ENCODE data around the gene MKNK1. TPM values are rescaled to one million over a fixed set of nuclear protein-coding genes. Genes with fewer than 3 reads are reported as not detected.

The MKNK1 gene
- total and polyA plus RNA-seq, 2 experiments from 2014 or later = 15.5 to 16.1 TPM

GRCh38 chr1:46582972-46583371 lies 21.1 kb downstream of the MKNK1 start:
- no peak for DNase-seq
- Histone ChIP-seq H4K20me1 (ENCODE audit: insufficient read depth) (no peaks in the 10 kb centered on the region), H3K79me2 (ENCODE audit: insufficient read depth) (no peaks in the 10 kb centered on the region), H3K9ac (no peak overlapping the region), H3K9me3 (ENCODE audit: low read depth) (no peaks in the 10 kb centered on the region), H3K4me2 (ENCODE audit: unreplicated experiment) (no peak overlapping the region), H2AFZ (no peak overlapping the region), H3K9me2 (ENCODE audit: insufficient read depth) (no peaks in the 10 kb centered on the region), H3K36me3 (ENCODE audit: low read depth) (peaks cover 7% of the 10 kb centered on the region; the same call in 1 of the 2 replicates), H3K4me3 (no peak overlapping the region), H3F3A (ENCODE audit: insufficient read depth) (0 out of 2 replicates have a peak, but pooled peaks cover 6% of the 10 kb centered on the region), H3K27me3 (replicated peaks; ENCODE audit: insufficient read depth) (no peaks in the 10 kb centered on the region), H3K4me1 (ENCODE audit: insufficient read depth) (no peaks in the 10 kb centered on the region), H3K27ac (no peak overlapping the region)
- in situ Hi-C loops (cut with MboI) = no loop called here
- TF ChIP-seq EZH2 (IDR thresholded peaks at IDR 0.05; ENCODE audit: insufficient read depth, poor library complexity, severe bottlenecking) = no peak
- TF ChIP-seq EZH2phosphoT487 (IDR thresholded peaks at IDR 0.05; ENCODE audit: insufficient read depth, low read depth) = no peak
- 89 to 92% methylated on average over 7 of the region's 7 CpGs for WGBS, 2 experiments (ENCODE audit: low coverage in 1 of 2, low lambda C conversion rate in 2 of 2, missing lambda C conversion rate in 2 of 2)

DNA sequence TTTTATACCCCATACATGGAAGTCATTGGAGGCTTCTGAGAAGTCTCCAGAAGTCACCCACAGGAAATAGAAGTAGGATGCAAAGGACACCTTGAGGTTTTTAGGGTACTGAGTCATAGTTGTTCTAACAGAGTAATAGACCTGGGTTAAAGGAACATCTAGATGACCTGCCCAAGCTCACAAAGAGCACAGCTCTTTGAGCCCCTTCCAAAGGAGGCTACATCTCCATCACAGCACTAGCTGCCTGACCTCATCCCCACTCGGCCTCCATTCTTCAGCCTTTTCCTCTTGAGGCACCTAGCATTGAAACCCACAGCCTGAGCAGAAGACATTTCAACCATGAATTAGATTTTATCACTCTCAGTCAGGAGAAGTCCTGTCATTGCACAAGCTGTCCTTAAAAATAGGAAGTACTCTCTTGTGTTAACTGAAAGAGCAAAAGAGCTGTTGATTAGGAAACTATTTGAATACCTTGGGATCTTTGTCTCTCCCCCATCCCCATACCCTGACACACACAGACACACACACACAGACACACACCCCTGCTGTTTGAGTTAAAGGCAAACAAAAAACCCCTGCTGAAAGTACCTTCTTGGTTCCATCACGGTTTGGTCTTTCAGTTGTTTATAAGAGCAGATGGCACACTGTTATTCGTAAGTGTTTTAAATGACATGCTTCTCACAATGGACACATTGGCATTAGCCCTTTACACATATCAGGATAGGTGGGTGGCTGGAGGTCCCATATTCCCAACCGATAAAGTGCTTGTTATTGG lies 22.2 kb downstream of the MKNK1 start:
- 75 to 77% methylated on average over 4 of the region's 4 CpGs for WGBS, 2 experiments (ENCODE audit: low coverage in 1 of 2, low lambda C conversion rate in 2 of 2, missing lambda C conversion rate in 2 of 2)
- Histone ChIP-seq H4K20me1 (ENCODE audit: insufficient read depth) (no peaks in the 10 kb centered on the region), H3K27me3 (replicated peaks; ENCODE audit: insufficient read depth) (no peaks in the 10 kb centered on the region), H2AFZ (no peak overlapping the region), H3K4me2 (ENCODE audit: unreplicated experiment) (no peak overlapping the region), H3K4me1 (ENCODE audit: insufficient read depth) (no peaks in the 10 kb centered on the region), H3K9me3 (ENCODE audit: low read depth) (no peaks in the 10 kb centered on the region), H3K9me2 (ENCODE audit: insufficient read depth) (no peaks in the 10 kb centered on the region), H3K27ac (no peak overlapping the region), H3K36me3 (ENCODE audit: low read depth) (peaks cover 7% of the 10 kb centered on the region; the same call in 1 of the 2 replicates), H3K9ac (no peak overlapping the region), H3K79me2 (ENCODE audit: insufficient read depth) (no peaks in the 10 kb centered on the region), H3K4me3 (no peak overlapping the region), H3F3A (ENCODE audit: insufficient read depth) (0 out of 2 replicates have a peak, but pooled peaks cover 6% of the 10 kb centered on the region)
- peak; percentile 29 for DNase-seq
- in situ Hi-C loops (cut with MboI) = no loop called here
- TF ChIP-seq EZH2 (IDR thresholded peaks at IDR 0.05; ENCODE audit: insufficient read depth, poor library complexity, severe bottlenecking) (no peak), EZH2phosphoT487 (IDR thresholded peaks at IDR 0.05; ENCODE audit: insufficient read depth, low read depth) (no peak)

DNA sequence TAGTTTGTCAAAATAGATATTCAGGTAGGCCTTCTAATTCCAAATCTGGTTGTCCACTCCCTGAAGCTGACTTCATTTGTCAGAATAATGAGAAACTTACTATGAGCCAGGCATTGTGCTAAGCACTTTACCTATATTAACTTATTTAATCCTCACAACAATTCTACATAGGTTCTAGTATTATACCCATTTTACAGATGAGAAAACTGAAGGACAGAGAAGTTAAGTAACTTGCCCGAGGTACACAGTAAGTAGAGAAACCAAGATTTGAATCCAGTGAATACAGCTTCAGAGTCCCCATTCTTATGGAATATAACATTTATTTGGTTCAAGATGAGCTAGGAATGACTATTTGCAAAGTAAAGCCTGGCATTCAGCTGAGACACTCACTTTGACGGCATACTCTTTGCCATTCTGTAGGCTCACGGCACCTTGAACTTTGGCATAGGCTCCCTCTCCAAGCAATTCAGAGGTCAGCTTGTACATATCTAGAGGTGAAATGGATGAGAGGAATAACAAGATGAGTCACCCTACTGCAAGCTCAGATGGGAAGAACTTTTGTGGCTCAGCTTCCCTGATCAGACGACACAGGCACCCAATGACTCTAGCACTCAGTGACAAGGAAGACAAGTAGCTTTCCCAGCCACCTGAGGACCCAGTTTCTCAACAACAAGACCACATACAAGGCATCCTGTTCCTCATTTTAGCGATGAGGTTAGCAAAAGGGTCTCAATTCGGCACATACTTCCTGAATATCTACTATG lies 23.7 kb downstream of the MKNK1 start:
- TF ChIP-seq EZH2 (IDR thresholded peaks at IDR 0.05; ENCODE audit: insufficient read depth, poor library complexity, severe bottlenecking) = no peak
- TF ChIP-seq EZH2phosphoT487 (IDR thresholded peaks at IDR 0.05; ENCODE audit: insufficient read depth, low read depth) = no peak
- Histone ChIP-seq H4K20me1 (ENCODE audit: insufficient read depth) (no peaks in the 10 kb centered on the region), H3K4me1 (ENCODE audit: insufficient read depth) (no peaks in the 10 kb centered on the region), H3K9ac (no peak overlapping the region), H3K4me3 (no peak overlapping the region), H3K27ac (no peak overlapping the region), H2AFZ (no peak overlapping the region), H3K27me3 (replicated peaks; ENCODE audit: insufficient read depth) (no peaks in the 10 kb centered on the region), H3K9me2 (ENCODE audit: insufficient read depth) (no peaks in the 10 kb centered on the region), H3K79me2 (ENCODE audit: insufficient read depth) (no peaks in the 10 kb centered on the region), H3K36me3 (ENCODE audit: low read depth) (peaks cover 7% of the 10 kb centered on the region; the same call in 1 of the 2 replicates), H3F3A (ENCODE audit: insufficient read depth) (0 out of 2 replicates have a peak, but pooled peaks cover 6% of the 10 kb centered on the region), H3K4me2 (ENCODE audit: unreplicated experiment) (no peak overlapping the region), H3K9me3 (ENCODE audit: low read depth) (no peaks in the 10 kb centered on the region)
- WGBS, 2 experiments (ENCODE audit: low coverage in 1 of 2, low lambda C conversion rate in 2 of 2, missing lambda C conversion rate in 2 of 2) = 92% methylated on average over 6 of the region's 6 CpGs
- in situ Hi-C loops (cut with MboI) = no loop called here
- DNase-seq = peak; percentile 13

DNA sequence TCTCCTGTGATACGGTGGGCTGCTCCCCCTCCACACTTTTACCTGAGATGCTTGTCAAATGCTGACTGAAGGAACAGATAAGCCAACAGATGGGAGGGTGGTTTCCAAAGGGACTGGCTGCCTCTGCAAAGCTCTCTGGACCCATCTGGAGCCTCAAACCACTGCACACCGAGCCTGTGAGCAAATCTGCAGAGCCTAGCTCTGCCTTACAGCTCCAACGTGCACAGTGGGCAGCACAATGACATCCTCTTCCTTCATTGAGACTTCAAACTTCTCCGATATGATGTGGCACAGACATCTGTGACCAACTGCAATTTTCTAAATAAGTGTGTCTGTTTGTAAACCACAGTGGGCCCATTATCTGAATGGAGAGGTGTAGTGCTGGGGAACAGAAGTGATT lies 26.4 kb downstream of the MKNK1 start:
- Histone ChIP-seq H3K79me2 (ENCODE audit: insufficient read depth) (no peaks in the 10 kb centered on the region), H4K20me1 (ENCODE audit: insufficient read depth) (no peaks in the 10 kb centered on the region), H3K9me2 (ENCODE audit: insufficient read depth) (no peaks in the 10 kb centered on the region), H3K9me3 (ENCODE audit: low read depth) (no peaks in the 10 kb centered on the region), H3K27ac (no peak overlapping the region), H3K36me3 (ENCODE audit: low read depth) (peaks cover 7% of the 10 kb centered on the region; the same call in 1 of the 2 replicates), H3K9ac (no peak overlapping the region), H2AFZ (no peak overlapping the region), H3K4me2 (ENCODE audit: unreplicated experiment) (no peak overlapping the region), H3F3A (ENCODE audit: insufficient read depth) (0 out of 2 replicates have a peak, but pooled peaks cover 6% of the 10 kb centered on the region), H3K27me3 (replicated peaks; ENCODE audit: insufficient read depth) (no peaks in the 10 kb centered on the region), H3K4me1 (ENCODE audit: insufficient read depth) (no peaks in the 10 kb centered on the region), H3K4me3 (no peak overlapping the region)
- DNase-seq = no peak
- WGBS, 2 experiments (ENCODE audit: low coverage in 1 of 2, low lambda C conversion rate in 2 of 2, missing lambda C conversion rate in 2 of 2) = 63 to 68% methylated on average over 4 of the region's 4 CpGs
- TF ChIP-seq EZH2 (IDR thresholded peaks at IDR 0.05; ENCODE audit: insufficient read depth, poor library complexity, severe bottlenecking) (no peak), EZH2phosphoT487 (IDR thresholded peaks at IDR 0.05; ENCODE audit: insufficient read depth, low read depth) (no peak)
- in situ Hi-C loops (cut with MboI) = no loop called here
